Gastrocnemius medialis (tissue), 4 donors: ENCODE results near the gene HSPA14. TPM values are rescaled to one million over a fixed set of nuclear protein-coding genes. Genes with fewer than 3 reads are reported as not detected.
A peak's percentile ranks its signal among the peaks of the same experiment; 100 is the strongest.

Experiments
- ATAC-seq, 2 donors: fragments of 150-250 bp; one replicate each; pipeline ENCODE4 v1.9.1; 2016
- DNase-seq, 2 donors: peaks; one replicate each; pipeline ENCODE4 v3.0.0-alpha.2; 2019
- H3K27ac ChIP-seq, 4 donors: fragments of 200-600 bp; sonication (generic); 1 replicate in 1 of 4; 2 replicates in 3 of 4; pipeline ENCODE4 v1.5.1; 2016 to 2018; ENCODE audit warnings: mild to moderate bottlenecking in 2 of 4, moderate library complexity in 1 of 4
- H3K27me3 ChIP-seq, 3 donors: fragments of 200-600 bp; sonication (generic) in 2 of 3; 1 replicate in 1 of 3; 2 replicates in 2 of 3; pipeline versions ENCODE4 v1.5.1 to v1.6.0; 2016 to 2019; ENCODE audit warnings: mild to moderate bottlenecking in 1 of 3, moderate library complexity in 1 of 3
- H3K36me3 ChIP-seq, 2 donors: fragments of 200-600 bp; sonication (generic) in 1 of 2; one replicate each; pipeline ENCODE4 v1.5.1; 2017 to 2018
- H3K4me1 ChIP-seq, 2 donors: fragments of 200-600 bp; sonication (generic) in 1 of 2; one replicate each; pipeline ENCODE4 v1.5.1; 2016 to 2017; ENCODE audit warnings: mild to moderate bottlenecking in 2 of 2
- H3K4me3 ChIP-seq, 4 donors: fragments of 200-600 bp; sonication (generic) in 3 of 4; 1 replicate in 1 of 4; 2 replicates in 3 of 4; pipeline ENCODE4 v1.5.1; 2016 to 2019; ENCODE audit warnings: mild to moderate bottlenecking in 2 of 4
- H3K9me3 ChIP-seq, 3 donors: fragments of 200-600 bp; sonication (generic) in 2 of 3; 1 replicate in 1 of 3; 2 replicates in 2 of 3; pipeline ENCODE4 v1.5.1; 2016 to 2019
- CTCF ChIP-seq, 5 experiments: fragments of 450-650 bp in 3 of 5; fragments of 200-600 bp in 2 of 5; sonication (generic) in 2 of 5; IDR thresholded peaks in 4 of 5; conservative IDR thresholded peaks in 1 of 5; 1 replicate in 4 of 5; 2 replicates in 1 of 5; pipeline ENCODE4 v1.5.1; 2016 to 2019; ENCODE audit warnings: antibody characterized with exemption in 5 of 5, mild to moderate bottlenecking in 3 of 5, moderate library complexity in 3 of 5
- POLR2A ChIP-seq, 2 donors: fragments of 450-650 bp; IDR thresholded peaks; one replicate each; pipeline ENCODE4 v1.6.1; 2017; ENCODE audit warnings: antibody characterized with exemption in 2 of 2, mild to moderate bottlenecking in 2 of 2, moderate library complexity in 2 of 2
- in situ Hi-C, 4 donors: fragments of 200-750 bp; cut with MboI; loops; one replicate each; pipeline versions ENCODE4 v1.15.0 to v1.8.0; 2017; ENCODE audit warnings: low sequenced_read_pairs in 4 of 4
- intact Hi-C: fragments of 100-400 bp; cut with DNase I; formaldehyde crosslinking; loops from one replicate; pipeline ENCODE4 v1.15.1; 2023; ENCODE audit warnings: low total_unique reads
- total RNA-seq, 4 donors: library from RNA; depleted of rRNA; stranded (reverse); fragments of >200 nt; gene quantifications; one replicate each; pipeline versions ENCODE4 v1.1.0 to v1.2.3, GENCODE V29; 2016

HSPA14 gene, protein sequence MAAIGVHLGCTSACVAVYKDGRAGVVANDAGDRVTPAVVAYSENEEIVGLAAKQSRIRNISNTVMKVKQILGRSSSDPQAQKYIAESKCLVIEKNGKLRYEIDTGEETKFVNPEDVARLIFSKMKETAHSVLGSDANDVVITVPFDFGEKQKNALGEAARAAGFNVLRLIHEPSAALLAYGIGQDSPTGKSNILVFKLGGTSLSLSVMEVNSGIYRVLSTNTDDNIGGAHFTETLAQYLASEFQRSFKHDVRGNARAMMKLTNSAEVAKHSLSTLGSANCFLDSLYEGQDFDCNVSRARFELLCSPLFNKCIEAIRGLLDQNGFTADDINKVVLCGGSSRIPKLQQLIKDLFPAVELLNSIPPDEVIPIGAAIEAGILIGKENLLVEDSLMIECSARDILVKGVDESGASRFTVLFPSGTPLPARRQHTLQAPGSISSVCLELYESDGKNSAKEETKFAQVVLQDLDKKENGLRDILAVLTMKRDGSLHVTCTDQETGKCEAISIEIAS
- 10 to 100 TPM; 17.7 to 25.5 (median 22.1) TPM for total RNA-seq

GRCh38 chr10:14837757-14838581 is at the start of gene HSPA14, which contains the start of the genes CDNF and MSANTD7:
TSS of gene HSPA14 (plus strand) at chr10:14838306. CDS start at chr10:14838403, 97 bp downstream.
TSS of gene CDNF (minus strand) at chr10:14838037. CDS start at chr10:14837946, 91 bp downstream.
TSS of gene MSANTD7 (plus strand) at chr10:14838306. CDS start at chr10:14842285, 3,979 bp downstream.
- peak within 1 kb of the TSS; percentile 92 to 98 (median 96) for H3K27ac ChIP-seq
- peaks cover 22 to 26% of the 10 kb centered on the region in 2 donors for H3K4me1 ChIP-seq
- intact Hi-C loops (loop anchor here (1.0 to 5.0 kb wide), 5 partner anchors 40 to 331 kb away; partner anchors contain the start of genes MEIG1, NMT2, RPP38 and SUV39H2), in situ Hi-C loops (loop anchor here in 2 of 4 donors (25.0 kb wide), 2 partner anchors 124 to 249 kb away; partner anchors contain the start of genes ACBD7 (in 1 of the 2), DCLRE1C (in 1 of the 2), MEIG1 (in 1 of the 2) and RPP38 (in 1 of the 2))
- no peaks in the 10 kb centered on the region for H3K27me3 ChIP-seq
- peak within 1 kb of the TSS; percentile 92 to 98 (median 94) for H3K4me3 ChIP-seq
- peak; percentile 81 to 93 for TF ChIP-seq POLR2A (IDR thresholded peaks at IDR 0.05)
- TF ChIP-seq CTCF (IDR thresholded peaks at IDR 0.05 in 4 of 5, conservative IDR thresholded peaks at IDR 0.05 in 1 of 5), result no peak
- peaks cover 0 to 37% of the 10 kb centered on the region in 2 donors for H3K36me3 ChIP-seq
- no peaks in the 10 kb centered on the region for H3K9me3 ChIP-seq
- ATAC-seq, result peak; percentile 98 to 99
- peak; percentile 98 to 99 for DNase-seq

DNA sequence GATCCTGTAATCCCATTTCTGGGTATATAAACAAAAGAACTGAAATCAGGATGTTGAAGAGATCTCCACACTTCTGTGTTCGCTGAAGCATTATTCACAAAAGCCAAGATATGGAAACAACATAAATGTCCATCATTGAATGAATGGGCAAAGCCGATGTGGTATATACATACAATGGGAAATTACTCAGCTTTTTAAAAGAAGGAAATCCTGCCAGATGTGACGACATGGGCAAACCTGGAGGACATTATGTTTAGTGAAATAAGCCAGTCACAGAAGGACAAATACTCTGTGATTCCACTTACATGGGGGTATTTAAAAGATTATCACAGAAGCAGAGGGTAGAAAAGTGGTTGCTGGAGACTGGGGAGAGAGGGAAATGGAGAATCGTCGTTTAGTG is 39.5 kb upstream of the HSPA14 start:
- no peak for DNase-seq
- TF ChIP-seq CTCF (IDR thresholded peaks at IDR 0.05 in 4 of 5, conservative IDR thresholded peaks at IDR 0.05 in 1 of 5) (no peak), POLR2A (IDR thresholded peaks at IDR 0.05) (no peak)
- no peak for ATAC-seq
- H3K4me3 ChIP-seq, result no peak overlapping the region
- H3K4me1 ChIP-seq, result no peaks in the 10 kb centered on the region
- no peaks in the 10 kb centered on the region for H3K27me3 ChIP-seq
- H3K27ac ChIP-seq, result no peak overlapping the region
- H3K36me3 ChIP-seq, result no peaks in the 10 kb centered on the region
- in situ Hi-C loops, result no loop called here
- no peaks in the 10 kb centered on the region for H3K9me3 ChIP-seq
- intact Hi-C loops, result no loop called here

DNA sequence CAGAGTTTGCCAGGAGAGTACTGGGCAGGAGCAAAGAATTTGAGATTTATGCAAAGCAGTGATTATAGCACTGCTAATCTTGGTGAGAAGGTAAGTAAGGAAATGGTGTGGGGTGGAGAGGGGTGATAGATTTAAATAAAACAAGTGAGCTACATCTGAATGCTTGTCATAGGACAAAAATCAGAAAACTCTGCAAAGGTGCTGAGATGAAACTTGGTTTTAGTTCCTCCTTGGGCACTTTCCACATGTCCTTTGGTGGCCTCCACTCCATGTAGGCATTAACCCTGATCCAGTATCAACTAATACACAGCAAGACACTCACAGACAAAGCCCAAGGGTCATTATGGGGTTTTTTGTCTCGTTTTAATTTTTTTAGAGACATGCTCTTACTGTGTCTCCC is 37.7 kb upstream of the HSPA14 start:
- TF ChIP-seq POLR2A (IDR thresholded peaks at IDR 0.05) (no peak), CTCF (IDR thresholded peaks at IDR 0.05 in 4 of 5, conservative IDR thresholded peaks at IDR 0.05 in 1 of 5) (no peak)
- no peak overlapping the region for H3K4me3 ChIP-seq
- H3K9me3 ChIP-seq, result no peaks in the 10 kb centered on the region
- H3K4me1 ChIP-seq, result no peaks in the 10 kb centered on the region
- intact Hi-C loops, result no loop called here
- in situ Hi-C loops, result no loop called here
- no peak overlapping the region for H3K27ac ChIP-seq
- H3K36me3 ChIP-seq, result no peaks in the 10 kb centered on the region
- H3K27me3 ChIP-seq, result no peaks in the 10 kb centered on the region
- DNase-seq (no peak), ATAC-seq (no peak)

DNA sequence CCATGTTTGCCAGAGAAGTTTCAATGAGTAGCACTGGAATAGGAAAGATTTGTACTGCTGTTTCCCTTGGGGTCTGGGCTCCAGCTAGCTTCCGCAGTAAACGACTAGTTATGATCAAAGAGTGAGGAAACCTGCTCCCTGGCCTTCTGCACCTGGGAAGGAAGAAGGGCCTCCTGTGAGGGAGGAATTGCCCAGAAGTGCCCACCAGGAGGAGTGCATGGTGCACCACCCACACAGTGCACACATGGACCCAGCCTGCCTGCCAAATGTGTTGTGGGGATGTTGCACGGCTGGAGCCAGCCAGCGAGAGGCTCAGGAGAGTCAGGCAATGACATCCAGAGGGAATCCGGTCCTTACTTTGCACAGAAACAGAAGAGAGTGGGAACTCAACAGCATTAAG is 36.4 kb upstream of the HSPA14 start:
- in situ Hi-C loops, result no loop called here
- Histone ChIP-seq H3K36me3 (no peaks in the 10 kb centered on the region), H3K4me1 (no peaks in the 10 kb centered on the region), H3K4me3 (no peak overlapping the region), H3K27ac (no peak overlapping the region), H3K27me3 (no peaks in the 10 kb centered on the region), H3K9me3 (no peaks in the 10 kb centered on the region)
- no peak for DNase-seq
- TF ChIP-seq CTCF (IDR thresholded peaks at IDR 0.05 in 4 of 5, conservative IDR thresholded peaks at IDR 0.05 in 1 of 5) (no peak), POLR2A (IDR thresholded peaks at IDR 0.05) (no peak)
- ATAC-seq, result no peak
- intact Hi-C loops, result no loop called here
